Brain microvascular endothelial cell (primary cell): ENCODE data around the gene ANKIB1.

ENCODE experiments used
- DNase-seq: peaks from one replicate; pipeline ENCODE4 v3.0.0-alpha.2; 2020
- H3K27ac ChIP-seq: fragments of 250-450 bp; sonication (Bioruptor Pico); 2 replicates; pipeline ENCODE4 v1.5.1; 2020; ENCODE audit warnings: mild to moderate bottlenecking, moderate library complexity
- H3K27me3 ChIP-seq: fragments of 250-450 bp; sonication (Bioruptor Pico); replicated peaks from 2 replicates; pipeline ENCODE4 v1.5.1; 2020; ENCODE audit warnings: mild to moderate bottlenecking
- H3K36me3 ChIP-seq: fragments of 250-450 bp; sonication (Bioruptor Pico); replicated peaks from 2 replicates; pipeline ENCODE4 v1.5.1; 2020; ENCODE audit warnings: mild to moderate bottlenecking
- H3K4me3 ChIP-seq: 2 replicates; pipeline ENCODE4 v1.5.1; 2011; ENCODE audit warnings: low read depth, mild to moderate bottlenecking, control low read depth, low read length, moderate library complexity
- in situ Hi-C: cut with HindIII; loops from 2 replicates; pipeline ENCODE4 v1.10.0; 2017; ENCODE audit warnings: low sequenced_read_pairs, low pct_ligation_motif_present
- TF ChIP-seq, protein P1 (sequence below): IDR thresholded peaks from 2 replicates; pipeline ENCODE4 v1.5.1; 2011; ENCODE audit warnings: low read depth, mild to moderate bottlenecking, moderate library complexity, low read length, control low read depth, inconsistent platforms; ENCODE audit errors: missing control alignments

Gene ANKIB1

GRCh38 chr7:92413550-92413949 lies 167.8 kb downstream of the ANKIB1 start:
- no peak overlapping the region for H3K27ac ChIP-seq
- H3K27me3 ChIP-seq = no peaks in the 10 kb centered on the region
- in situ Hi-C loops = no loop called here
- DNase-seq = no peak
- TF ChIP-seq, protein P1, sequence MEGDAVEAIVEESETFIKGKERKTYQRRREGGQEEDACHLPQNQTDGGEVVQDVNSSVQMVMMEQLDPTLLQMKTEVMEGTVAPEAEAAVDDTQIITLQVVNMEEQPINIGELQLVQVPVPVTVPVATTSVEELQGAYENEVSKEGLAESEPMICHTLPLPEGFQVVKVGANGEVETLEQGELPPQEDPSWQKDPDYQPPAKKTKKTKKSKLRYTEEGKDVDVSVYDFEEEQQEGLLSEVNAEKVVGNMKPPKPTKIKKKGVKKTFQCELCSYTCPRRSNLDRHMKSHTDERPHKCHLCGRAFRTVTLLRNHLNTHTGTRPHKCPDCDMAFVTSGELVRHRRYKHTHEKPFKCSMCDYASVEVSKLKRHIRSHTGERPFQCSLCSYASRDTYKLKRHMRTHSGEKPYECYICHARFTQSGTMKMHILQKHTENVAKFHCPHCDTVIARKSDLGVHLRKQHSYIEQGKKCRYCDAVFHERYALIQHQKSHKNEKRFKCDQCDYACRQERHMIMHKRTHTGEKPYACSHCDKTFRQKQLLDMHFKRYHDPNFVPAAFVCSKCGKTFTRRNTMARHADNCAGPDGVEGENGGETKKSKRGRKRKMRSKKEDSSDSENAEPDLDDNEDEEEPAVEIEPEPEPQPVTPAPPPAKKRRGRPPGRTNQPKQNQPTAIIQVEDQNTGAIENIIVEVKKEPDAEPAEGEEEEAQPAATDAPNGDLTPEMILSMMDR = no peak
- H3K4me3 ChIP-seq = no peak overlapping the region
- H3K36me3 ChIP-seq = no peaks in the 10 kb centered on the region

DNA sequence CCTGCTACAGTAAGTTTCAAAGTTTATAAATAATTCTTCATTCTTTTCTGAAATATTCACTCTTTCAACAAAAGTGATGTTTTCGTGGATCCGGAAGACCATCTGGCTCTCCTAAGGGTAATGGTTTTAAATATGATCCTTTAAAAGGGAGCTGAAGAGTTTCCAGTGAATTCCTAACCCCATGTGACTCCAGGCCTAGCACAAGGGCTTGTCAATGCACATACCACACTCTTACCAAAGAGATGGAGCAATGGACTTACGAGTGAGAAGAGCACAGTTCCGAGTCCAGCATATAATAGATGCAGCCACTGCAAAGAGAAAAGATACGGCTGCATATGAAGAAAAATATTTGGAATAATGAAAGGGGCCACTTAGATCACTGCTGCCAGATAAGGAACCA lies 169.5 kb downstream of the ANKIB1 start:
- Histone ChIP-seq H3K36me3 (no peaks in the 10 kb centered on the region), H3K27ac (no peak overlapping the region), H3K4me3 (no peak overlapping the region), H3K27me3 (no peaks in the 10 kb centered on the region)
- in situ Hi-C loops = no loop called here
- TF ChIP-seq, protein P1 = no peak
- DNase-seq = no peak

- Histone ChIP-seq H3K36me3 (no peaks in the 10 kb centered on the region), H3K27ac (no peak overlapping the region), H3K4me3 (no peak overlapping the region), H3K27me3 (no peaks in the 10 kb centered on the region)
- in situ Hi-C loops = no loop called here
- DNase-seq = no peak
- TF ChIP-seq, protein P1 = no peak
These were observed 172.1 kb downstream of the ANKIB1 start for GRCh38 chr7:92417913-92418312.

- Histone ChIP-seq H3K4me3 (no peak overlapping the region), H3K27me3 (no peaks in the 10 kb centered on the region), H3K27ac (no peak overlapping the region), H3K36me3 (no peaks in the 10 kb centered on the region)
- no peak for DNase-seq
- TF ChIP-seq, protein P1 = no peak
- in situ Hi-C loops = no loop called here
These were observed 176.1 kb downstream of the ANKIB1 start for GRCh38 chr7:92421676-92422435.

- no peak for DNase-seq
- in situ Hi-C loops = no loop called here
- no peak overlapping the region for H3K4me3 ChIP-seq
- no peaks in the 10 kb centered on the region for H3K27me3 ChIP-seq
- TF ChIP-seq, protein P1 = no peak
- no peaks in the 10 kb centered on the region for H3K36me3 ChIP-seq
- H3K27ac ChIP-seq = no peak overlapping the region
These were observed 177.2 kb downstream of the ANKIB1 start for GRCh38 chr7:92422926-92423325.

DNA sequence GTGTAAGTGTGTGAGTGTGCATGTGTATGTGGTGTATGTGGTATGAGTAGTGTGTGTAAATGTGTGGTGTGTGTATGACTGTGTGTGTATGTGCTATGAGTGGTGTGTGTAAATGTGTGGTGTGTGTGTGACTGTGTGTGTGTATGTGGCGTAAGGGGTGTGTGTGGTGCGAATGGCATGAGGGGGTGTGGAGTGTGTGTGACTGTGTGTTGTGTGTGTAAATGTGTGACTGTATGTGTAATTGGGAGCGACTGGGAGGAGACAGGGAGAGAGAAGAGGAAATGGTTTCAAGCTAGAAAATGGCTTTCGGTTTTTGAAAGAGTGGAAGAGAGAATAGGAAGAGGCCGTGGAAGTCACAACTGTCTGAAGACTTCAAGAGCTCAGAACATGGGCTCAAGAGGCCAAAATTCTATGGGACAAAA lies 177.9 kb downstream of the ANKIB1 start:
- Histone ChIP-seq H3K27me3 (no peaks in the 10 kb centered on the region), H3K4me3 (no peak overlapping the region), H3K36me3 (no peaks in the 10 kb centered on the region), H3K27ac (no peak overlapping the region)
- in situ Hi-C loops = no loop called here
- TF ChIP-seq, protein P1 = no peak
- no peak for DNase-seq
